ENCODE results near the gene PLEKHG2.

DNA sequence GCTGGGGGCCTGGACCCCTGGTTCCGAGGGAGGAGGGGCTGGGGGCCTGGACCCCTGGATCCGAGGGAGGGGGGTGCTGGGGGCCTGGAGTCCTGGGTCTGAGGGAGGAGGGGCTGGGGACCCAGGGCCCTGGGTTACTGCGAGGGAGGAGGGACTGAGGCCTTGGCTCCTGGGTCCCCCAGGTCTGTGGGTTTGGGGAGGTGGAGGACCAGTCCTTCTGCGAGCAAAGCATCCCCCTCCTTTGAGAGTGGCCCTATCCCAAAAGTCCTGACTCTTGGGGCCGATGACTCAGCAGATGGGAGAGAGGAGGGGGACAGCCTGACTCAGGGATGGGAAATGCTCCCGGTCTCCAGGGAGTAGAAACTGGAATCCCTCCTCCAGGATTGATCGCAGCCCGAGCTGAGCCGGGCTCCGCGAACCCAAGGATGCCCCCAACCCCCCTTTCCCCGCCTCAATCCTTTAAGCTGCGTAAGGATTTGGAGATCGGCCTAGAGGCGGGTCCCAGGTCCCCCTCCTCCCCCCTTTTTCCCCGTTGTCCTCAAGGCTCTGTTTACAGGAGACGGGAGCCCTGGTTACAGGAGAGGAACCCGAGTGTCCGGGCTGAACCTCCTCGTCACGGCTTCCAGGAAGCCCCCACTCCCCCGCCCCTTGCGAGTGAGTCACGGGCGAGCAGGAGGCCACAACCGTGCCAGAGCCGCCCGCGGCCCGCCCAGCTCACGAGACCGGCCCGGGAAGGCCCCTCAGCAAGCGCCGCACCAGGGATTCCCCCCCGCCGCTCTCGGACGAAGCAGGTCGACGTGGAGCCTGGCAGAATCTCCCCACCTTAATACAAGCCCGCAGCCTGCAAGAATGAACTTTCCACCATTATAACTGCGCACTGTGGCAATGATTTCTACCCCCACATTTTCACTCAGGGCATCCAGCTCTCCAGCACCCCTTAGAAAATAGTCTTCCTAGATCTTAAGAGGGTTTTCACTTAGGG is 8.8 kb upstream of the PLEKHG2 start:
- TF ChIP-seq CTCF (conservative IDR thresholded peaks at IDR 0.05) (no peak), ZFX (IDR thresholded peaks at IDR 0.05) (no peak)

Data from C4-2B (cell line).